ENCODE data around the gene PANK1.

The PANK1 gene

GRCh38 chr10:89536013-89536354 is 109.1 kb downstream of the PANK1 start:
- TF ChIP-seq CTCF (IDR thresholded peaks at IDR 0.05; ENCODE audit: low read length): no peak
- TF ChIP-seq EZH2phosphoT487 (IDR thresholded peaks at IDR 0.05; ENCODE audit: low read length): no peak
- TF ChIP-seq EZH2 (optimal IDR thresholded peaks at IDR 0.05; ENCODE audit: low read depth, low read length): no peak
- no peak for DNase-seq
- H3K4me2 ChIP-seq (ENCODE audit: low read depth, low read length): no peak overlapping the region
- no peaks in the 10 kb centered on the region for H3K27me3 ChIP-seq (replicated peaks; ENCODE audit: insufficient read depth, low read length)
- no peaks in the 10 kb centered on the region for H3K4me1 ChIP-seq (ENCODE audit: low read length)
- H3K9me2 ChIP-seq (replicated peaks; ENCODE audit: insufficient read depth, low read length): no peaks in the 10 kb centered on the region
- H3K9me3 ChIP-seq (replicated peaks; ENCODE audit: insufficient read depth, low read length): no peaks in the 10 kb centered on the region
- no peaks in the 10 kb centered on the region for H3K36me3 ChIP-seq (replicated peaks; ENCODE audit: insufficient read depth, low read length)
- no peaks in the 10 kb centered on the region for H3K79me2 ChIP-seq (ENCODE audit: low read length)
- no peak overlapping the region for H3K4me3 ChIP-seq (ENCODE audit: low read length)
- no peak overlapping the region for H2AFZ ChIP-seq (ENCODE audit: low read length)
- no peak overlapping the region for H3K9ac ChIP-seq (ENCODE audit: low read length)
- H3K27ac ChIP-seq (ENCODE audit: low read length): no peak overlapping the region
- H3F3A ChIP-seq (ENCODE audit: insufficient read depth, low read length): no peaks in the 10 kb centered on the region
- no peaks in the 10 kb centered on the region for H4K20me1 ChIP-seq (ENCODE audit: insufficient read depth, low read length)

GRCh38 chr10:89535171-89536012 is 109.7 kb downstream of the PANK1 start, which contains the start of gene SLC16A12:
SLC16A12 (minus strand) TSS chr10:89535594; CDS start chr10:89462578, 73,016 bp downstream.
- TF ChIP-seq EZH2 (optimal IDR thresholded peaks at IDR 0.05; ENCODE audit: low read depth, low read length) (no peak), CTCF (IDR thresholded peaks at IDR 0.05; ENCODE audit: low read length) (no peak), EZH2phosphoT487 (IDR thresholded peaks at IDR 0.05; ENCODE audit: low read length) (no peak)

GRCh38 chr10:89534826-89535166 is 110.2 kb downstream of the PANK1 start:
- no peak overlapping the region for H3K4me2 ChIP-seq (ENCODE audit: low read depth, low read length)
- TF ChIP-seq CTCF (IDR thresholded peaks at IDR 0.05; ENCODE audit: low read length) (no peak), EZH2 (optimal IDR thresholded peaks at IDR 0.05; ENCODE audit: low read depth, low read length) (no peak)
- no peak overlapping the region for H3K9ac ChIP-seq (ENCODE audit: low read length)
- H3K36me3 ChIP-seq (replicated peaks; ENCODE audit: insufficient read depth, low read length): no peaks in the 10 kb centered on the region
- no peaks in the 10 kb centered on the region for H3F3A ChIP-seq (ENCODE audit: insufficient read depth, low read length)
- no peaks in the 10 kb centered on the region for H4K20me1 ChIP-seq (ENCODE audit: insufficient read depth, low read length)
- H3K9me2 ChIP-seq (replicated peaks; ENCODE audit: insufficient read depth, low read length): no peaks in the 10 kb centered on the region
- no peak overlapping the region for H3K4me3 ChIP-seq (ENCODE audit: low read length)
- H3K27me3 ChIP-seq (replicated peaks; ENCODE audit: insufficient read depth, low read length): no peaks in the 10 kb centered on the region
- DNase-seq: no peak
- no peaks in the 10 kb centered on the region for H3K79me2 ChIP-seq (ENCODE audit: low read length)
- H3K9me3 ChIP-seq (replicated peaks; ENCODE audit: insufficient read depth, low read length): no peaks in the 10 kb centered on the region
- H2AFZ ChIP-seq (ENCODE audit: low read length): no peak overlapping the region
- H3K27ac ChIP-seq (ENCODE audit: low read length): no peak overlapping the region
- H3K4me1 ChIP-seq (ENCODE audit: low read length): no peaks in the 10 kb centered on the region

More at GRCh38 chr10:89535171-89536012, 109.7 kb downstream of the PANK1 start, which contains the start of gene SLC16A12:
- H4K20me1 ChIP-seq (ENCODE audit: insufficient read depth, low read length): no peaks in the 10 kb centered on the region
- H3K4me3 ChIP-seq (ENCODE audit: low read length): no peak within 1 kb of the TSS
- H3K27ac ChIP-seq (ENCODE audit: low read length): no peak within 1 kb of the TSS
- no peaks in the 10 kb centered on the region for H3K4me1 ChIP-seq (ENCODE audit: low read length)
- H3K9me3 ChIP-seq (replicated peaks; ENCODE audit: insufficient read depth, low read length): no peaks in the 10 kb centered on the region
- no peaks in the 10 kb centered on the region for H3K27me3 ChIP-seq (replicated peaks; ENCODE audit: insufficient read depth, low read length)
- no peaks in the 10 kb centered on the region for H3K9me2 ChIP-seq (replicated peaks; ENCODE audit: insufficient read depth, low read length)
- H3K4me2 ChIP-seq (ENCODE audit: low read depth, low read length): no peak within 1 kb of the TSS
- H3K9ac ChIP-seq (ENCODE audit: low read length): no peak within 1 kb of the TSS
- no peaks in the 10 kb centered on the region for H3K79me2 ChIP-seq (ENCODE audit: low read length)
- H2AFZ ChIP-seq (ENCODE audit: low read length): no peak within 1 kb of the TSS
- no peaks in the 10 kb centered on the region for H3F3A ChIP-seq (ENCODE audit: insufficient read depth, low read length)
- DNase-seq: no peak
- no peaks in the 10 kb centered on the region for H3K36me3 ChIP-seq (replicated peaks; ENCODE audit: insufficient read depth, low read length)
